Neural cell (in vitro differentiated cells): Measurements from ENCODE around the gene SF1. TPM values are rescaled to one million over a fixed set of nuclear protein-coding genes. Genes with fewer than 3 reads are reported as not detected.

Source experiments
- H2AFZ ChIP-seq: fragments of 200-600, 300-800 bp; sonication (generic), shearing (Covaris generic); 2 replicates; pipeline ENCODE4 v1.6.0; 2014; ENCODE audit warnings: low read depth, mild to moderate bottlenecking, antibody characterized with exemption, low read length, moderate library complexity
- H3F3A ChIP-seq: fragments of 200-600 bp; shearing (Covaris generic); 2 replicates; pipeline ENCODE4 v1.6.1; 2016; ENCODE audit warnings: mild to moderate bottlenecking, moderate library complexity, mixed read lengths, antibody characterized with exemption, low read length; ENCODE audit not compliant: insufficient read depth, poor library complexity, severe bottlenecking
- H3K27ac ChIP-seq: fragments of 200-600, 300-800 bp; sonication (generic), shearing (Covaris generic); 2 replicates; pipeline ENCODE4 v1.5.1; 2014; ENCODE audit warnings: mild to moderate bottlenecking, low read length, moderate library complexity
- H3K27me3 ChIP-seq: fragments of 300-800, 200-600 bp; sonication (generic), shearing (Covaris generic); 2 replicates; pipeline ENCODE4 v1.6.0; 2014; ENCODE audit warnings: mild to moderate bottlenecking, low read depth, low read length, moderate library complexity; ENCODE audit not compliant: insufficient read depth
- H3K36me3 ChIP-seq: fragments of 300-800, 200-600 bp; sonication (generic), shearing (Covaris generic); 2 replicates; pipeline ENCODE4 v1.5.1; 2014; ENCODE audit warnings: mild to moderate bottlenecking, antibody characterized with exemption, low read length, moderate library complexity; ENCODE audit not compliant: insufficient read depth
- H3K4me2 ChIP-seq: fragments of 300-800, 200-600 bp; sonication (generic), shearing (Covaris generic); 2 replicates; pipeline ENCODE4 v1.6.0; 2014; ENCODE audit warnings: mild to moderate bottlenecking, low read length
- H3K4me3 ChIP-seq: fragments of 300-800, 200-600 bp; sonication (generic), shearing (Covaris generic); 2 replicates; pipeline ENCODE4 v1.5.1; 2014; ENCODE audit warnings: mild to moderate bottlenecking, low read length, moderate library complexity
- H3K79me2 ChIP-seq: fragments of 200-600 bp; shearing (Covaris generic); replicated peaks from 2 replicates; pipeline ENCODE4 v1.6.0; 2014; ENCODE audit warnings: mild to moderate bottlenecking, low read length, moderate library complexity; ENCODE audit not compliant: insufficient read depth
- H3K9ac ChIP-seq: fragments of 300-800, 200-600 bp; sonication (generic), shearing (Covaris generic); 2 replicates; pipeline ENCODE4 v1.6.1; 2016; ENCODE audit warnings: mild to moderate bottlenecking, low read length, mixed read lengths
- H3K9me2 ChIP-seq: fragments of 200-600 bp; shearing (Covaris generic); 2 replicates; pipeline ENCODE4 v1.6.1; 2016; ENCODE audit warnings: mild to moderate bottlenecking, low read length, mixed read lengths; ENCODE audit not compliant: insufficient read depth
- H3K9me3 ChIP-seq: fragments of 200-600, 300-800 bp; sonication (generic), shearing (Covaris generic); 2 replicates; pipeline ENCODE4 v1.6.1; 2016; ENCODE audit warnings: mild to moderate bottlenecking, mixed run types, low read length, moderate library complexity, mixed read lengths
- H4K20me1 ChIP-seq: fragments of 200-600 bp; shearing (Covaris generic); 2 replicates; pipeline ENCODE4 v1.6.1; 2016; ENCODE audit warnings: mild to moderate bottlenecking, mixed run types; ENCODE audit not compliant: insufficient read depth
- EP300 ChIP-seq: fragments of 450-650 bp; conservative IDR thresholded peaks from 2 replicates; pipeline ENCODE4 v1.6.1; 2014; ENCODE audit warnings: antibody characterized with exemption, mild to moderate bottlenecking, moderate library complexity; ENCODE audit not compliant: poor library complexity, severe bottlenecking
- EZH2 ChIP-seq: fragments of 200-600, 300-800 bp; shearing (Covaris generic), sonication (generic); IDR thresholded peaks from 2 replicates; pipeline ENCODE4 v1.6.1; 2014; ENCODE audit warnings: antibody characterized with exemption, low read length, borderline replicate concordance, mild to moderate bottlenecking; ENCODE audit not compliant: insufficient read depth, poor library complexity, severe bottlenecking
- MXI1 ChIP-seq: fragments of 450-650 bp; conservative IDR thresholded peaks from 2 replicates; pipeline ENCODE4 v1.6.1; 2014; ENCODE audit warnings: antibody characterized with exemption, mild to moderate bottlenecking; ENCODE audit not compliant: poor library complexity, severe bottlenecking
- POLR2AphosphoS5 ChIP-seq: IDR thresholded peaks from 2 replicates; pipeline ENCODE4 v1.6.1; 2012
- RAD21 ChIP-seq: fragments of 450-650 bp; conservative IDR thresholded peaks from 2 replicates; pipeline ENCODE4 v1.6.1; 2014; ENCODE audit warnings: antibody characterized with exemption, mild to moderate bottlenecking, moderate library complexity
- SMC3 ChIP-seq: fragments of 450-650 bp; conservative IDR thresholded peaks from 2 replicates; pipeline ENCODE4 v1.6.1; 2014; ENCODE audit warnings: antibody characterized with exemption, mild to moderate bottlenecking, moderate library complexity; ENCODE audit not compliant: poor library complexity
- TAF1 ChIP-seq: IDR thresholded peaks from 2 replicates; pipeline ENCODE4 v1.6.1; 2012; ENCODE audit warnings: low read depth
- polyA plus RNA-seq: library from polyadenylated mRNA; depleted of rRNA; stranded (reverse); fragments of >200 nt; gene quantifications from 2 replicates; pipeline ENCODE4 v1.2.3, GENCODE V29; 2014
- TF ChIP-seq, protein P1 (sequence below): IDR thresholded peaks from 2 replicates; pipeline ENCODE4 v1.6.1; 2012; ENCODE audit warnings: borderline replicate concordance
- TF ChIP-seq, protein P2 (sequence below): fragments of 450-650 bp; IDR thresholded peaks from 2 replicates; pipeline ENCODE4 v1.5.1; 2014; ENCODE audit warnings: antibody characterized with exemption, mild to moderate bottlenecking, moderate library complexity; ENCODE audit not compliant: poor library complexity, severe bottlenecking

SF1 gene
- polyA plus RNA-seq, 1 donor from 2014 or later: 53.2 TPM

DNA sequence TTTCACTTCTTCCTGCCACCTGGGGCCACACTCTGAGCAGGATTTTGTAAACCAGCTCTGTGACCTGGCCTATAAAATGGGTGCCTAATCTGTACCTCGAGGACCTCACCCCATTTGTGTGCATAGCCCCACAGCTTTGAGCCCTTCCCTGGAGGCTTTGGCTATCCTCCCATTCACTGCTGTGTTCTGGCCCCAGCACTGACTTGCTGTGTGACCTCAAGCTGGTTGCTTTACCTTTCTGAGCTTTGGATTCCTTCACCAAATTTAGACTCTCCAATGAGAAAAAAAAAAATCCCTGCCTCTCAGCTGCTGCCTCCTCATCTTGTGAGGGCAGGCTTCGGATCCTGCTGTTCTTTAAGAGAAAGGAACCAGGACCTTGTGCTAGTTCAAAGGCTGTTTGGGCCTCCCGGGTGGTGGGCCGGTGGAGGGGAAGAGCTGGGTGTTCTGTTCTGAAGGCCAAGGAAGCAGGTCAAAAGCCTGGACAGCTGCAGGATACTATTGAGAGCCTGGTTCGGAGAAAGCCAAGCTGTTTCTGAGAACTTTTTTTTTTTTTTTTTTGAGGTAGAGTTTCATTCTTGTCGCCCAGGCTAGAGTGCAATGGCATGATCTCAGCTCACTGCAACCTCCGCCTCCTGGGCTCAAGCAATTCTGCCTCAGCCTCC is 17.5 kb downstream of the SF1 start:
- no peaks in the 10 kb centered on the region for H3K9me3 ChIP-seq
- no peak overlapping the region for H3K4me3 ChIP-seq
- no peaks in the 10 kb centered on the region for H3K79me2 ChIP-seq
- H3K27ac ChIP-seq: no peak overlapping the region
- no peak overlapping the region for H2AFZ ChIP-seq
- H3K36me3 ChIP-seq: no peaks in the 10 kb centered on the region
- no peak overlapping the region for H3K4me2 ChIP-seq
- H3K9ac ChIP-seq: no peak overlapping the region
- TF ChIP-seq POLR2AphosphoS5: no peak
- TF ChIP-seq, protein P1, sequence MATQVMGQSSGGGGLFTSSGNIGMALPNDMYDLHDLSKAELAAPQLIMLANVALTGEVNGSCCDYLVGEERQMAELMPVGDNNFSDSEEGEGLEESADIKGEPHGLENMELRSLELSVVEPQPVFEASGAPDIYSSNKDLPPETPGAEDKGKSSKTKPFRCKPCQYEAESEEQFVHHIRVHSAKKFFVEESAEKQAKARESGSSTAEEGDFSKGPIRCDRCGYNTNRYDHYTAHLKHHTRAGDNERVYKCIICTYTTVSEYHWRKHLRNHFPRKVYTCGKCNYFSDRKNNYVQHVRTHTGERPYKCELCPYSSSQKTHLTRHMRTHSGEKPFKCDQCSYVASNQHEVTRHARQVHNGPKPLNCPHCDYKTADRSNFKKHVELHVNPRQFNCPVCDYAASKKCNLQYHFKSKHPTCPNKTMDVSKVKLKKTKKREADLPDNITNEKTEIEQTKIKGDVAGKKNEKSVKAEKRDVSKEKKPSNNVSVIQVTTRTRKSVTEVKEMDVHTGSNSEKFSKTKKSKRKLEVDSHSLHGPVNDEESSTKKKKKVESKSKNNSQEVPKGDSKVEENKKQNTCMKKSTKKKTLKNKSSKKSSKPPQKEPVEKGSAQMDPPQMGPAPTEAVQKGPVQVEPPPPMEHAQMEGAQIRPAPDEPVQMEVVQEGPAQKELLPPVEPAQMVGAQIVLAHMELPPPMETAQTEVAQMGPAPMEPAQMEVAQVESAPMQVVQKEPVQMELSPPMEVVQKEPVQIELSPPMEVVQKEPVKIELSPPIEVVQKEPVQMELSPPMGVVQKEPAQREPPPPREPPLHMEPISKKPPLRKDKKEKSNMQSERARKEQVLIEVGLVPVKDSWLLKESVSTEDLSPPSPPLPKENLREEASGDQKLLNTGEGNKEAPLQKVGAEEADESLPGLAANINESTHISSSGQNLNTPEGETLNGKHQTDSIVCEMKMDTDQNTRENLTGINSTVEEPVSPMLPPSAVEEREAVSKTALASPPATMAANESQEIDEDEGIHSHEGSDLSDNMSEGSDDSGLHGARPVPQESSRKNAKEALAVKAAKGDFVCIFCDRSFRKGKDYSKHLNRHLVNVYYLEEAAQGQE: no peak
- no peak for TF ChIP-seq EP300
- TF ChIP-seq EZH2: no peak
- no peak for TF ChIP-seq MXI1
- no peak for TF ChIP-seq RAD21
- no peak for TF ChIP-seq SMC3
- TF ChIP-seq, protein P2, sequence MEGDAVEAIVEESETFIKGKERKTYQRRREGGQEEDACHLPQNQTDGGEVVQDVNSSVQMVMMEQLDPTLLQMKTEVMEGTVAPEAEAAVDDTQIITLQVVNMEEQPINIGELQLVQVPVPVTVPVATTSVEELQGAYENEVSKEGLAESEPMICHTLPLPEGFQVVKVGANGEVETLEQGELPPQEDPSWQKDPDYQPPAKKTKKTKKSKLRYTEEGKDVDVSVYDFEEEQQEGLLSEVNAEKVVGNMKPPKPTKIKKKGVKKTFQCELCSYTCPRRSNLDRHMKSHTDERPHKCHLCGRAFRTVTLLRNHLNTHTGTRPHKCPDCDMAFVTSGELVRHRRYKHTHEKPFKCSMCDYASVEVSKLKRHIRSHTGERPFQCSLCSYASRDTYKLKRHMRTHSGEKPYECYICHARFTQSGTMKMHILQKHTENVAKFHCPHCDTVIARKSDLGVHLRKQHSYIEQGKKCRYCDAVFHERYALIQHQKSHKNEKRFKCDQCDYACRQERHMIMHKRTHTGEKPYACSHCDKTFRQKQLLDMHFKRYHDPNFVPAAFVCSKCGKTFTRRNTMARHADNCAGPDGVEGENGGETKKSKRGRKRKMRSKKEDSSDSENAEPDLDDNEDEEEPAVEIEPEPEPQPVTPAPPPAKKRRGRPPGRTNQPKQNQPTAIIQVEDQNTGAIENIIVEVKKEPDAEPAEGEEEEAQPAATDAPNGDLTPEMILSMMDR: no peak
- TF ChIP-seq TAF1: no peak
- no peaks in the 10 kb centered on the region for H4K20me1 ChIP-seq
- no peaks in the 10 kb centered on the region for H3K27me3 ChIP-seq
- no peaks in the 10 kb centered on the region for H3K9me2 ChIP-seq
- no peaks in the 10 kb centered on the region for H3F3A ChIP-seq

DNA sequence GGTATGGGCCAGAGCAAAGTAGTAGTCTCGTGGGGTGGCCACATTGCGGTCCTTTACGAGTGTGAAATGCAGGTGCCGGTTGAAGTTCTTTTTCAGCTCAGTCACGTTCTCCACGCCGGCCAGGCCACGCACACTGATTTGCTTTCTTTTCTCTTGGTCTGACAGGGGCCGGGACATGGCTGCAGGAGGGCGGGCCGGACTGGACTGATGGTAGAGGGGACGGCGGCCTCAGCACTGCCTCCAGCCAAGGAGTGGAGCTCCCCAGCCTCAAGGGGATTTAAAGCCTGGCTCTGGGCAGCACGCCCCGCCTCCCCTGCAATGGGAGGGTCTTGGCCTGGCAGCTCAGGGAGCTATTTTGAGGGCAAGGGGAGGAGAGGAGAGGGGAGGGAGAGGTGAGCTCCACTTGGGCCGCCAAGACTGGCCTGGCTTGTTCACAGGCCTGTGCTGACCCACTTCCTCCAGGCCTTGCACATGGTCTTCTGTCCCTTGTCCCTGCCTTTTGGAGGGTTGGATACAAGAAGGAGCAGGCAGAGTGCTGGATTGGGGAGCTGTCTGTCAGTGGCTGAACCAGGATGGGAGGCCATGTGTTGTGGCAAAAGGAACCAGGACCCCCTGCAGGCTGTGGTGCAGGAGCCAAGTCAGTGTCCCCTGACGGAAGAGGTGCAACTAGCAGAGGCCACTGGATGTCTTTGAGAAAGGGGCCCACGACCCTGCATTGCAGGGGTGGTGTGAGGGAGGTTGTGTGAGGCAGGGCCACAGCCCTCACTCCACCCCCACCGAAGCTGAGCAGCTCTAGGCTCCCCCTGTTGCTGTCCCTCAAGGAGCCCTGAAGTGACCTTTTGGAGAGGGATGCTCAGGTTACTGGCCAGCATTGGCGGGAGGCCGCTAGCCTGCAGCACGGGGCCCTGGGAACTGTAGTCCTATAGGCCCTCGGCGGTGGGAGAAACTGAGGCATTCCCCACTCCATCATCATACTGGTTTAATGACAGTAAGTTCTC is 18.3 kb downstream of the SF1 start, which contains the start of gene PYGM:
PYGM (minus strand) TSS at position 253 of the 998 bp plus-strand sequence; CDS start at position 177, 76 bp downstream.
- H4K20me1 ChIP-seq: no peaks in the 10 kb centered on the region
- TF ChIP-seq POLR2AphosphoS5: no peak
- TF ChIP-seq MXI1: peak; percentile 17
- no peak for TF ChIP-seq RAD21
- H3K9me2 ChIP-seq: no peaks in the 10 kb centered on the region
- H3K9ac ChIP-seq: no peak within 1 kb of the TSS
- no peaks in the 10 kb centered on the region for H3K9me3 ChIP-seq
- no peak within 1 kb of the TSS for H2AFZ ChIP-seq
- no peak within 1 kb of the TSS for H3K27ac ChIP-seq
- H3K4me3 ChIP-seq: no peak within 1 kb of the TSS
- no peaks in the 10 kb centered on the region for H3F3A ChIP-seq
- no peaks in the 10 kb centered on the region for H3K79me2 ChIP-seq
- no peaks in the 10 kb centered on the region for H3K36me3 ChIP-seq
- H3K4me2 ChIP-seq: no peak within 1 kb of the TSS
- no peaks in the 10 kb centered on the region for H3K27me3 ChIP-seq
